H9 (cell line): Measurements from ENCODE around the gene FMO2. TPM values are rescaled to one million over a fixed set of nuclear protein-coding genes. Genes with fewer than 3 reads are reported as not detected.

Experiments used
- DNase-seq: peaks from one replicate; pipeline ENCODE4 v3.0.0-alpha.2; 2017
- H2AFZ ChIP-seq: one replicate; pipeline ENCODE4 v1.6.1; 2013; ENCODE audit warnings: mild to moderate bottlenecking, low read length, control low read depth, moderate library complexity
- H2AK5ac ChIP-seq: 2 replicates; pipeline ENCODE4 v1.6.1; 2013; ENCODE audit warnings: low read length, control low read depth, mixed read lengths; ENCODE audit not compliant: insufficient read length
- H2BK120ac ChIP-seq: one replicate; pipeline ENCODE4 v1.6.1; 2013; ENCODE audit warnings: low read depth, mild to moderate bottlenecking, low read length, control low read depth, inconsistent platforms; ENCODE audit not compliant: poor library complexity, severe bottlenecking
- H2BK12ac ChIP-seq: 2 replicates; pipeline ENCODE4 v1.6.1; 2013; ENCODE audit warnings: low read length, control low read depth, mixed read lengths, low read depth; ENCODE audit not compliant: insufficient read length
- H2BK15ac ChIP-seq: 2 replicates; pipeline ENCODE4 v1.6.1; 2013; ENCODE audit warnings: low read depth, low read length, control low read depth
- H2BK20ac ChIP-seq: one replicate; pipeline ENCODE4 v1.6.1; 2013; ENCODE audit warnings: low read depth, mild to moderate bottlenecking, low read length, control low read depth, inconsistent platforms; ENCODE audit not compliant: poor library complexity, severe bottlenecking
- H2BK5ac ChIP-seq: 2 replicates; pipeline ENCODE4 v1.6.1; 2013; ENCODE audit warnings: low read length, control low read depth, mixed read lengths; ENCODE audit not compliant: insufficient read length
- H3K14ac ChIP-seq: 2 replicates; pipeline ENCODE4 v1.6.1; 2013; ENCODE audit warnings: low read length, control low read depth; ENCODE audit not compliant: insufficient read depth
- H3K18ac ChIP-seq: 2 replicates; pipeline ENCODE4 v1.6.1; 2013; ENCODE audit warnings: low read depth, mild to moderate bottlenecking, mixed read lengths, low read length, control low read depth; ENCODE audit not compliant: insufficient read length
- H3K23ac ChIP-seq: 2 replicates; pipeline ENCODE4 v1.6.1; 2013; ENCODE audit warnings: low read length, control low read depth, mixed read lengths, low read depth; ENCODE audit not compliant: insufficient read length
- H3K23me2 ChIP-seq: 2 replicates; pipeline ENCODE4 v1.6.1; 2013; ENCODE audit warnings: low read depth, mild to moderate bottlenecking, mixed read lengths, low read length, control low read depth; ENCODE audit not compliant: insufficient read length, poor library complexity, severe bottlenecking
- H3K27ac ChIP-seq: 2 replicates; pipeline ENCODE4 v1.5.1; 2013; ENCODE audit warnings: low read length, control low read depth, mixed read lengths, low read depth; ENCODE audit not compliant: insufficient read length
- H3K27me3 ChIP-seq: 2 replicates; pipeline ENCODE4 v1.6.1; 2013; ENCODE audit warnings: low read length, control low read depth, inconsistent platforms; ENCODE audit not compliant: insufficient read depth
- H3K4ac ChIP-seq: 2 replicates; pipeline ENCODE4 v1.6.1; 2013; ENCODE audit warnings: low read depth, mild to moderate bottlenecking, control low read depth, inconsistent platforms, low read length, moderate library complexity
- H3K4me1 ChIP-seq: 2 replicates; pipeline ENCODE4 v1.6.1; 2013; ENCODE audit warnings: low read length, control low read depth, inconsistent platforms; ENCODE audit not compliant: insufficient read depth
- H3K4me2 ChIP-seq: 2 replicates; pipeline ENCODE4 v1.6.1; 2013; ENCODE audit warnings: low read length, control low read depth, mixed read lengths; ENCODE audit not compliant: insufficient read length, insufficient read depth
- H3K56ac ChIP-seq: 2 replicates; pipeline ENCODE4 v1.6.1; 2013; ENCODE audit warnings: low read depth, mild to moderate bottlenecking, mixed read lengths, low read length, control low read depth; ENCODE audit not compliant: insufficient read length
- H3K79me1 ChIP-seq: 2 replicates; pipeline ENCODE4 v1.6.1; 2013; ENCODE audit warnings: low read depth, mild to moderate bottlenecking, moderate library complexity, low read length, control low read depth, inconsistent platforms; ENCODE audit not compliant: insufficient read depth, poor library complexity, severe bottlenecking
- H3K79me2 ChIP-seq: 2 replicates; pipeline ENCODE4 v1.6.1; 2013; ENCODE audit warnings: low read length, control low read depth, inconsistent platforms; ENCODE audit not compliant: insufficient read depth
- H3K9ac ChIP-seq: 2 replicates; pipeline ENCODE4 v1.6.1; 2013; ENCODE audit warnings: low read length, control low read depth, mixed read lengths; ENCODE audit not compliant: insufficient read length; ENCODE audit errors: extremely low read depth
- H3K9me3 ChIP-seq: one replicate; pipeline ENCODE4 v1.6.1; 2013; ENCODE audit warnings: low read depth, low read length, inconsistent platforms; ENCODE audit not compliant: control insufficient read depth
- H3T11ph ChIP-seq: one replicate; pipeline ENCODE4 v1.6.1; 2013; ENCODE audit warnings: mild to moderate bottlenecking, low read length, control low read depth, inconsistent platforms
- H4K20me1 ChIP-seq: one replicate; pipeline ENCODE4 v1.6.1; 2013; ENCODE audit not compliant: control insufficient read depth, insufficient read length, insufficient read depth
- H4K5ac ChIP-seq: 2 replicates; pipeline ENCODE4 v1.6.1; 2013; ENCODE audit warnings: low read depth, mild to moderate bottlenecking, mixed read lengths, low read length, control low read depth; ENCODE audit not compliant: insufficient read length
- H4K8ac ChIP-seq: replicated peaks from 2 replicates; pipeline ENCODE4 v1.6.1; 2013; ENCODE audit warnings: low read length, control low read depth, mixed read lengths, low read depth; ENCODE audit not compliant: insufficient read length
- H4K91ac ChIP-seq: 2 replicates; pipeline ENCODE4 v1.6.1; 2013; ENCODE audit warnings: low read depth, mild to moderate bottlenecking, moderate library complexity, mixed read lengths, low read length, control low read depth; ENCODE audit not compliant: insufficient read length
- H3K27ac Mint-ChIP-seq, 3 experiments: 2 replicates in 2 of 3; 3 replicates in 1 of 3; pipeline ENCODE4 v1.8.0; 2020 to 2021; ENCODE audit warnings: mixed read lengths in 3 of 3, mild to moderate bottlenecking in 1 of 3, moderate library complexity in 1 of 3
- H3K27me3 Mint-ChIP-seq: 2 replicates; pipeline ENCODE4 v1.8.0; 2021; ENCODE audit warnings: low read depth, mild to moderate bottlenecking, moderate library complexity, mixed read lengths
- H3K36me3 Mint-ChIP-seq, 3 experiments: 2 replicates in 2 of 3; 3 replicates in 1 of 3; pipeline ENCODE4 v1.8.0; 2020 to 2021; ENCODE audit warnings: low read depth in 3 of 3, mixed read lengths in 3 of 3; ENCODE audit not compliant: insufficient read depth in 1 of 3
- H3K4me1 Mint-ChIP-seq, 2 experiments: 2 replicates each; pipeline ENCODE4 v1.8.0; 2020; ENCODE audit warnings: mixed read lengths in 2 of 2
- H3K4me3 Mint-ChIP-seq, 2 experiments: 2 replicates in 1 of 2; 3 replicates in 1 of 2; pipeline ENCODE4 v1.8.0; 2020 to 2021; ENCODE audit warnings: mild to moderate bottlenecking in 2 of 2, mixed read lengths in 2 of 2, moderate library complexity in 1 of 2
- H3K9me3 Mint-ChIP-seq, 2 experiments: 2 replicates in 1 of 2; 3 replicates in 1 of 2; pipeline ENCODE4 v1.8.0; 2020; ENCODE audit warnings: mild to moderate bottlenecking in 2 of 2, mixed read lengths in 2 of 2, moderate library complexity in 1 of 2
- WGBS: extraction: QIAGEN DNeasy Blood & Tissue Kit; methylation state at CpG from one replicate; pipeline ENCODE4 v1.1.7; 2013; ENCODE audit warnings: missing lambda C conversion rate, low lambda C conversion rate, mixed read lengths; ENCODE audit not compliant: insufficient read length; ENCODE audit errors: extremely low coverage; 5-methylcytosine and 5-hydroxymethylcytosine counted together
- total RNA-seq: library from RNA; stranded (reverse); gene quantifications from 2 replicates; pipeline ENCODE4 v1.2.1, GENCODE V29; 2021
- TF ChIP-seq, protein P1 (sequence below): fragments of 200-600 bp; sonication (generic); conservative IDR thresholded peaks from 3 replicates; pipeline ENCODE4 v1.8.0; 2021; ENCODE audit warnings: antibody characterized with exemption, mild to moderate bottlenecking

Gene FMO2
- total RNA-seq, 1 experiment from 2014 or later: not detected

DNA sequence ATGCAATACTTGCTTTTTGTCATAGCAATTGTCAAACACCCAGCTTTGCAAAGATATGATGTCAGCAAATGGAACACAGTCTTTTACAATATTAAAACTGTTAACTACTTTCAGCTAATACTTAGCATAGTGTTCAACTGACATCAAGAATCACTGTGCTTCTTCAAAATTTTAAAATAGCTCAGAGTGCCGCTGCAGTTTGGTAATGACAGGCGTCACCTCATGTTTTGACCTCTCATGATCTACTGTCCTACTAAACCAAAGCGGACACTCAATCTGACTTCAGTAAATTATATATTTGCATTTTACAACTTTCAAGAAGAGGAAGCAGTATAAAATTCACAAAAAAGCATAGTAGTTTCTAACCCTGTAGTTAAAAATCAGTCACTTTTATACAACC is 65.2 kb downstream of the FMO2 start:
- H2AK5ac ChIP-seq: no peak overlapping the region
- H2BK20ac ChIP-seq: no peak overlapping the region
- H3K4me2 ChIP-seq: no peak overlapping the region
- TF ChIP-seq, protein P1, sequence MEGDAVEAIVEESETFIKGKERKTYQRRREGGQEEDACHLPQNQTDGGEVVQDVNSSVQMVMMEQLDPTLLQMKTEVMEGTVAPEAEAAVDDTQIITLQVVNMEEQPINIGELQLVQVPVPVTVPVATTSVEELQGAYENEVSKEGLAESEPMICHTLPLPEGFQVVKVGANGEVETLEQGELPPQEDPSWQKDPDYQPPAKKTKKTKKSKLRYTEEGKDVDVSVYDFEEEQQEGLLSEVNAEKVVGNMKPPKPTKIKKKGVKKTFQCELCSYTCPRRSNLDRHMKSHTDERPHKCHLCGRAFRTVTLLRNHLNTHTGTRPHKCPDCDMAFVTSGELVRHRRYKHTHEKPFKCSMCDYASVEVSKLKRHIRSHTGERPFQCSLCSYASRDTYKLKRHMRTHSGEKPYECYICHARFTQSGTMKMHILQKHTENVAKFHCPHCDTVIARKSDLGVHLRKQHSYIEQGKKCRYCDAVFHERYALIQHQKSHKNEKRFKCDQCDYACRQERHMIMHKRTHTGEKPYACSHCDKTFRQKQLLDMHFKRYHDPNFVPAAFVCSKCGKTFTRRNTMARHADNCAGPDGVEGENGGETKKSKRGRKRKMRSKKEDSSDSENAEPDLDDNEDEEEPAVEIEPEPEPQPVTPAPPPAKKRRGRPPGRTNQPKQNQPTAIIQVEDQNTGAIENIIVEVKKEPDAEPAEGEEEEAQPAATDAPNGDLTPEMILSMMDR: no peak
- H3K4me1 Mint-ChIP-seq: peaks cover 39% of the 10 kb centered on the region in 2 experiments
- H3K4ac ChIP-seq: no peak overlapping the region
- no peak overlapping the region for H2BK5ac ChIP-seq
- no peak overlapping the region for H2BK15ac ChIP-seq
- H3K23ac ChIP-seq: no peak overlapping the region
- 0 out of 7 replicates have a peak, but pooled peaks cover 0 to 6% (median 0%) of the 10 kb centered on the region in 3 experiments for H3K36me3 Mint-ChIP-seq
- no peak overlapping the region for H3K18ac ChIP-seq
- no peak for DNase-seq
- H3K27ac ChIP-seq: no peak overlapping the region
- H3K27ac Mint-ChIP-seq: no peak overlapping the region
- H3K9ac ChIP-seq: no peak overlapping the region
- no peaks in the 10 kb centered on the region for H3K9me3 ChIP-seq
- H3K56ac ChIP-seq: no peak overlapping the region
- no peak overlapping the region for H3K14ac ChIP-seq
- H2BK12ac ChIP-seq: no peak overlapping the region
- no peaks in the 10 kb centered on the region for H3K27me3 ChIP-seq
- H2BK120ac ChIP-seq: no peak overlapping the region
- H3K79me1 ChIP-seq: no peaks in the 10 kb centered on the region
- H3K27me3 Mint-ChIP-seq: no peaks in the 10 kb centered on the region; the same call in none of the 2 replicates
- peaks cover 2% of the 10 kb centered on the region for H3K23me2 ChIP-seq
- no peak overlapping the region; a peak in 1 of 5 replicates for H3K4me3 Mint-ChIP-seq
- no peak overlapping the region for H4K91ac ChIP-seq
- no peaks in the 10 kb centered on the region for H3K79me2 ChIP-seq
- no peaks in the 10 kb centered on the region for H4K20me1 ChIP-seq
- WGBS: no CpG with 5 or more reads among the region's 3 CpGs
- H4K8ac ChIP-seq: no peak overlapping the region
- no peak overlapping the region for H4K5ac ChIP-seq
- no peak overlapping the region for H2AFZ ChIP-seq
- H3K4me1 ChIP-seq: peaks cover 5% of the 10 kb centered on the region; the same call in 1 of the 2 replicates
- H3K9me3 Mint-ChIP-seq: no peaks in the 10 kb centered on the region
- H3T11ph ChIP-seq: no peak overlapping the region
